Measurements from ENCODE around the gene NAGS.

The NAGS gene

GRCh38 chr17:44006598-44007345 lies 2.4 kb downstream of the NAGS start:
- Histone ChIP-seq H3K4me3 (ENCODE audit: low read depth, low read length) (peak overlapping the region; percentile 83), H3K27ac (peak overlapping the region; percentile 82), H3K4me1 (peaks cover 15% of the 10 kb centered on the region), H3K9ac (peak overlapping the region; percentile 29), H3K79me2 (no peaks in the 10 kb centered on the region), H3K9me3 (ENCODE audit: control insufficient read depth, low read length) (no peaks in the 10 kb centered on the region), H3K4me2 (ENCODE audit: low read length) (peak overlapping the region; percentile 99), H3K27me3 (ENCODE audit: control insufficient read depth, insufficient read depth, low read length) (no peaks in the 10 kb centered on the region), H3K36me3 (ENCODE audit: control insufficient read depth, insufficient read depth, low read length) (no peaks in the 10 kb centered on the region), H2AFZ (peak overlapping the region; percentile 98)
- TF ChIP-seq CTCF (IDR thresholded peaks at IDR 0.05) = peak; percentile 65

- H2AFZ ChIP-seq = peak overlapping the region; percentile 98
- no peaks in the 10 kb centered on the region for H3K36me3 ChIP-seq (ENCODE audit: control insufficient read depth, insufficient read depth, low read length)
- H3K9ac ChIP-seq = peak overlapping the region; percentile 29
- H3K27me3 ChIP-seq (ENCODE audit: control insufficient read depth, insufficient read depth, low read length) = no peaks in the 10 kb centered on the region
- peak overlapping the region; percentile 82 for H3K27ac ChIP-seq
- peak overlapping the region; percentile 99 for H3K4me2 ChIP-seq (ENCODE audit: low read length)
- no peaks in the 10 kb centered on the region for H3K9me3 ChIP-seq (ENCODE audit: control insufficient read depth, low read length)
- no peak for TF ChIP-seq CTCF (IDR thresholded peaks at IDR 0.05)
- no peaks in the 10 kb centered on the region for H3K79me2 ChIP-seq
- peak overlapping the region; percentile 83 for H3K4me3 ChIP-seq (ENCODE audit: low read depth, low read length)
- peaks cover 15% of the 10 kb centered on the region for H3K4me1 ChIP-seq
Measured at GRCh38 chr17:44007346-44008204, 3.2 kb downstream of the NAGS start.

GRCh38 chr17:44008205-44008909 lies 3.9 kb downstream of the NAGS start:
- no peak overlapping the region for H3K4me3 ChIP-seq (ENCODE audit: low read depth, low read length)
- no peaks in the 10 kb centered on the region for H3K36me3 ChIP-seq (ENCODE audit: control insufficient read depth, insufficient read depth, low read length)

GRCh38 chr17:44010966-44011647 lies 6.7 kb downstream of the NAGS start:
- Histone ChIP-seq H3K9ac (no peak overlapping the region), H2AFZ (no peak overlapping the region), H3K36me3 (ENCODE audit: control insufficient read depth, insufficient read depth, low read length) (no peaks in the 10 kb centered on the region), H3K9me3 (ENCODE audit: control insufficient read depth, low read length) (no peaks in the 10 kb centered on the region), H3K4me3 (ENCODE audit: low read depth, low read length) (no peak overlapping the region), H3K27ac (no peak overlapping the region), H3K27me3 (ENCODE audit: control insufficient read depth, insufficient read depth, low read length) (no peaks in the 10 kb centered on the region), H3K4me2 (ENCODE audit: low read length) (no peak overlapping the region), H3K79me2 (no peaks in the 10 kb centered on the region), H3K4me1 (peaks cover 19% of the 10 kb centered on the region)
- no peak for TF ChIP-seq CTCF (IDR thresholded peaks at IDR 0.05)

More at GRCh38 chr17:44008205-44008909, 3.9 kb downstream of the NAGS start:
- Histone ChIP-seq H3K9ac (no peak overlapping the region), H3K9me3 (ENCODE audit: control insufficient read depth, low read length) (no peaks in the 10 kb centered on the region), H2AFZ (no peak overlapping the region), H3K4me2 (ENCODE audit: low read length) (peak overlapping the region; percentile 99), H3K27ac (no peak overlapping the region), H3K4me1 (peaks cover 15% of the 10 kb centered on the region), H3K27me3 (ENCODE audit: control insufficient read depth, insufficient read depth, low read length) (no peaks in the 10 kb centered on the region), H3K79me2 (no peaks in the 10 kb centered on the region)
- TF ChIP-seq CTCF (IDR thresholded peaks at IDR 0.05) = no peak
